ENCODE measurements around the gene TAF11. TPM values are rescaled to one million over a fixed set of nuclear protein-coding genes. Genes with fewer than 3 reads are reported as not detected.

Gene TAF11
- total RNA-seq, 1 experiment from 2014 or later: 44.1 TPM

- DNase-seq (ENCODE audit: low spot score) (no peak), ATAC-seq (no peak)
- Mint-ChIP-seq H3K27ac (no peak overlapping the region), H3K4me3 (no peak overlapping the region), H3K4me1 (peaks cover 38% of the 10 kb centered on the region), H3K36me3 (no peaks in the 10 kb centered on the region), H3K27me3 (ENCODE audit: low read depth) (no peaks in the 10 kb centered on the region; the same call in 1 of the 2 replicates), H3K9me3 (no peaks in the 10 kb centered on the region)
- ChIA-PET CTCF (no interaction called here), POLR2A (no interaction called here)
- TF ChIP-seq GRHL2 (CRISPR knock-in tag; IDR thresholded peaks at IDR 0.05; ENCODE audit: insufficient replicate concordance, severe bottlenecking): no peak
- no peak for TF ChIP-seq ZBTB21 (CRISPR knock-in tag; IDR thresholded peaks at IDR 0.05; ENCODE audit: borderline replicate concordance)
- no peak for TF ChIP-seq ZNF232 (CRISPR knock-in tag; IDR thresholded peaks at IDR 0.05)
- no peak for TF ChIP-seq CTCF (IDR thresholded peaks at IDR 0.05)
Measured at GRCh38 chr6:34929241-34929978, 41.6 kb upstream of the TAF11 start.

GRCh38 chr6:34928695-34929094 is 40.9 kb upstream of the TAF11 start:
- Mint-ChIP-seq H3K27me3 (ENCODE audit: low read depth) (no peaks in the 10 kb centered on the region; the same call in 1 of the 2 replicates), H3K4me1 (peaks cover 46% of the 10 kb centered on the region), H3K9me3 (no peaks in the 10 kb centered on the region), H3K4me3 (no peak overlapping the region), H3K36me3 (no peaks in the 10 kb centered on the region), H3K27ac (no peak overlapping the region)
- ATAC-seq (no peak), DNase-seq (ENCODE audit: low spot score) (no peak)
- POLR2A ChIA-PET: no interaction called here
- TF ChIP-seq ATF6 (CRISPR knock-in tag; IDR thresholded peaks at IDR 0.05): no peak
- TF ChIP-seq ZNF263 (CRISPR knock-in tag; IDR thresholded peaks at IDR 0.05; ENCODE audit: low read depth): no peak
- TF ChIP-seq SOX15 (CRISPR knock-in tag; IDR thresholded peaks at IDR 0.05): no peak
- no peak for TF ChIP-seq E2F4 (CRISPR knock-in tag; IDR thresholded peaks at IDR 0.05; ENCODE audit: borderline replicate concordance, low read depth)
- no peak for TF ChIP-seq GRHL2 (CRISPR knock-in tag; IDR thresholded peaks at IDR 0.05; ENCODE audit: insufficient replicate concordance, severe bottlenecking)
- TF ChIP-seq E2F1 (CRISPR knock-in tag; IDR thresholded peaks at IDR 0.05): no peak
- TF ChIP-seq SMAD4 (CRISPR knock-in tag; IDR thresholded peaks at IDR 0.05): no peak
- TF ChIP-seq HMGA2 (CRISPR knock-in tag; IDR thresholded peaks at IDR 0.05): no peak
- CTCF ChIA-PET: no interaction called here

GRCh38 chr6:34928220-34928619 is 40.4 kb upstream of the TAF11 start:
- Mint-ChIP-seq H3K4me3 (no peak overlapping the region), H3K4me1 (peaks cover 50% of the 10 kb centered on the region), H3K9me3 (no peaks in the 10 kb centered on the region), H3K27me3 (ENCODE audit: low read depth) (no peaks in the 10 kb centered on the region; the same call in 1 of the 2 replicates), H3K36me3 (no peaks in the 10 kb centered on the region), H3K27ac (no peak overlapping the region)
- peak; percentile 43; the same call in 1 of the 2 replicates for ATAC-seq
- CTCF ChIA-PET: interaction anchor here (0.7 kb wide), 1 partner anchor 45 kb away, joined by 3 read pairs; no protein-coding TSS in a partner anchor
- no peak for DNase-seq (ENCODE audit: low spot score)
- POLR2A ChIA-PET: no interaction called here
- TF ChIP-seq TCF7 (CRISPR knock-in tag; IDR thresholded peaks at IDR 0.05; ENCODE audit: low read depth) (no peak), OVOL2 (CRISPR knock-in tag; IDR thresholded peaks at IDR 0.05; ENCODE audit: borderline replicate concordance) (no peak), ZNF671 (CRISPR knock-in tag; IDR thresholded peaks at IDR 0.05) (no peak), NR3C1 (CRISPR knock-in tag; conservative IDR thresholded peaks at IDR 0.05; ENCODE audit: low read depth) (no peak), ERG (CRISPR knock-in tag; IDR thresholded peaks at IDR 0.05) (no peak), NFATC4 (CRISPR knock-in tag; IDR thresholded peaks at IDR 0.05) (no peak), PRDM15 (CRISPR knock-in tag; IDR thresholded peaks at IDR 0.05) (no peak), ZBTB43 (CRISPR knock-in tag; IDR thresholded peaks at IDR 0.05) (no peak), GRHL2 (CRISPR knock-in tag; IDR thresholded peaks at IDR 0.05; ENCODE audit: insufficient replicate concordance, severe bottlenecking) (no peak)
